Neural cell (in vitro differentiated cells): ENCODE data around the gene TIAM1. TPM values are rescaled to one million over a fixed set of nuclear protein-coding genes. Genes with fewer than 3 reads are reported as not detected.

Experiments used
- H2AFZ ChIP-seq: fragments of 200-600, 300-800 bp; sonication (generic), shearing (Covaris generic); 2 replicates; pipeline ENCODE4 v1.6.0; 2014; ENCODE audit warnings: low read depth, mild to moderate bottlenecking, antibody characterized with exemption, low read length, moderate library complexity
- H3F3A ChIP-seq: fragments of 200-600 bp; shearing (Covaris generic); 2 replicates; pipeline ENCODE4 v1.6.1; 2016; ENCODE audit warnings: mild to moderate bottlenecking, moderate library complexity, mixed read lengths, antibody characterized with exemption, low read length; ENCODE audit not compliant: insufficient read depth, poor library complexity, severe bottlenecking
- H3K27ac ChIP-seq: fragments of 200-600, 300-800 bp; sonication (generic), shearing (Covaris generic); 2 replicates; pipeline ENCODE4 v1.5.1; 2014; ENCODE audit warnings: mild to moderate bottlenecking, low read length, moderate library complexity
- H3K27me3 ChIP-seq: fragments of 300-800, 200-600 bp; sonication (generic), shearing (Covaris generic); 2 replicates; pipeline ENCODE4 v1.6.0; 2014; ENCODE audit warnings: mild to moderate bottlenecking, low read depth, low read length, moderate library complexity; ENCODE audit not compliant: insufficient read depth
- H3K36me3 ChIP-seq: fragments of 300-800, 200-600 bp; sonication (generic), shearing (Covaris generic); 2 replicates; pipeline ENCODE4 v1.5.1; 2014; ENCODE audit warnings: mild to moderate bottlenecking, antibody characterized with exemption, low read length, moderate library complexity; ENCODE audit not compliant: insufficient read depth
- H3K4me2 ChIP-seq: fragments of 300-800, 200-600 bp; sonication (generic), shearing (Covaris generic); 2 replicates; pipeline ENCODE4 v1.6.0; 2014; ENCODE audit warnings: mild to moderate bottlenecking, low read length
- H3K4me3 ChIP-seq: fragments of 300-800, 200-600 bp; sonication (generic), shearing (Covaris generic); 2 replicates; pipeline ENCODE4 v1.5.1; 2014; ENCODE audit warnings: mild to moderate bottlenecking, low read length, moderate library complexity
- H3K79me2 ChIP-seq: fragments of 200-600 bp; shearing (Covaris generic); replicated peaks from 2 replicates; pipeline ENCODE4 v1.6.0; 2014; ENCODE audit warnings: mild to moderate bottlenecking, low read length, moderate library complexity; ENCODE audit not compliant: insufficient read depth
- H3K9ac ChIP-seq: fragments of 300-800, 200-600 bp; sonication (generic), shearing (Covaris generic); 2 replicates; pipeline ENCODE4 v1.6.1; 2016; ENCODE audit warnings: mild to moderate bottlenecking, low read length, mixed read lengths
- H3K9me2 ChIP-seq: fragments of 200-600 bp; shearing (Covaris generic); 2 replicates; pipeline ENCODE4 v1.6.1; 2016; ENCODE audit warnings: mild to moderate bottlenecking, low read length, mixed read lengths; ENCODE audit not compliant: insufficient read depth
- H3K9me3 ChIP-seq: fragments of 200-600, 300-800 bp; sonication (generic), shearing (Covaris generic); 2 replicates; pipeline ENCODE4 v1.6.1; 2016; ENCODE audit warnings: mild to moderate bottlenecking, mixed run types, low read length, moderate library complexity, mixed read lengths
- H4K20me1 ChIP-seq: fragments of 200-600 bp; shearing (Covaris generic); 2 replicates; pipeline ENCODE4 v1.6.1; 2016; ENCODE audit warnings: mild to moderate bottlenecking, mixed run types; ENCODE audit not compliant: insufficient read depth
- CTCF ChIP-seq: fragments of 450-650 bp; IDR thresholded peaks from 2 replicates; pipeline ENCODE4 v1.5.1; 2014; ENCODE audit warnings: antibody characterized with exemption, mild to moderate bottlenecking, moderate library complexity; ENCODE audit not compliant: poor library complexity, severe bottlenecking
- EP300 ChIP-seq: fragments of 450-650 bp; conservative IDR thresholded peaks from 2 replicates; pipeline ENCODE4 v1.6.1; 2014; ENCODE audit warnings: antibody characterized with exemption, mild to moderate bottlenecking, moderate library complexity; ENCODE audit not compliant: poor library complexity, severe bottlenecking
- EZH2 ChIP-seq: fragments of 200-600, 300-800 bp; shearing (Covaris generic), sonication (generic); IDR thresholded peaks from 2 replicates; pipeline ENCODE4 v1.6.1; 2014; ENCODE audit warnings: antibody characterized with exemption, low read length, borderline replicate concordance, mild to moderate bottlenecking; ENCODE audit not compliant: insufficient read depth, poor library complexity, severe bottlenecking
- MXI1 ChIP-seq: fragments of 450-650 bp; conservative IDR thresholded peaks from 2 replicates; pipeline ENCODE4 v1.6.1; 2014; ENCODE audit warnings: antibody characterized with exemption, mild to moderate bottlenecking; ENCODE audit not compliant: poor library complexity, severe bottlenecking
- POLR2AphosphoS5 ChIP-seq: IDR thresholded peaks from 2 replicates; pipeline ENCODE4 v1.6.1; 2012
- RAD21 ChIP-seq: fragments of 450-650 bp; conservative IDR thresholded peaks from 2 replicates; pipeline ENCODE4 v1.6.1; 2014; ENCODE audit warnings: antibody characterized with exemption, mild to moderate bottlenecking, moderate library complexity
- REST ChIP-seq: IDR thresholded peaks from 2 replicates; pipeline ENCODE4 v1.6.1; 2012; ENCODE audit warnings: borderline replicate concordance
- SMC3 ChIP-seq: fragments of 450-650 bp; conservative IDR thresholded peaks from 2 replicates; pipeline ENCODE4 v1.6.1; 2014; ENCODE audit warnings: antibody characterized with exemption, mild to moderate bottlenecking, moderate library complexity; ENCODE audit not compliant: poor library complexity
- TAF1 ChIP-seq: IDR thresholded peaks from 2 replicates; pipeline ENCODE4 v1.6.1; 2012; ENCODE audit warnings: low read depth
- polyA plus RNA-seq: library from polyadenylated mRNA; depleted of rRNA; stranded (reverse); fragments of >200 nt; gene quantifications from 2 replicates; pipeline ENCODE4 v1.2.3, GENCODE V29; 2014

The TIAM1 gene
- polyA plus RNA-seq, 1 donor from 2014 or later = 13.2 TPM

- Histone ChIP-seq H3K9me3 (no peaks in the 10 kb centered on the region), H3K27ac (no peak overlapping the region), H3F3A (no peaks in the 10 kb centered on the region), H3K36me3 (no peaks in the 10 kb centered on the region), H3K9ac (no peak overlapping the region), H3K4me2 (no peak overlapping the region), H3K79me2 (no peaks in the 10 kb centered on the region), H2AFZ (no peak overlapping the region), H4K20me1 (no peaks in the 10 kb centered on the region), H3K4me3 (no peak overlapping the region), H3K27me3 (no peaks in the 10 kb centered on the region), H3K9me2 (no peaks in the 10 kb centered on the region)
- TF ChIP-seq RAD21 (no peak), POLR2AphosphoS5 (no peak), EZH2 (no peak), SMC3 (no peak), REST (no peak), TAF1 (no peak), MXI1 (no peak), EP300 (no peak), CTCF (no peak)
Measured at GRCh38 chr21:31383770-31384169, 39.7 kb upstream of the TIAM1 start.

- no peaks in the 10 kb centered on the region for H3K9me2 ChIP-seq
- no peak overlapping the region for H3K9ac ChIP-seq
- H3K4me3 ChIP-seq = no peak overlapping the region
- H3K27ac ChIP-seq = peak overlapping the region; percentile 33
- H3K9me3 ChIP-seq = no peaks in the 10 kb centered on the region
- no peaks in the 10 kb centered on the region for H3K27me3 ChIP-seq
- H3F3A ChIP-seq = no peaks in the 10 kb centered on the region
- no peaks in the 10 kb centered on the region for H3K79me2 ChIP-seq
- H3K36me3 ChIP-seq = no peaks in the 10 kb centered on the region
- H3K4me2 ChIP-seq = no peak overlapping the region
- H4K20me1 ChIP-seq = no peaks in the 10 kb centered on the region
- TF ChIP-seq POLR2AphosphoS5 (no peak), MXI1 (no peak), TAF1 (no peak), EZH2 (no peak), RAD21 (no peak), CTCF (no peak), SMC3 (no peak), REST (no peak)
- no peak overlapping the region for H2AFZ ChIP-seq
Measured at GRCh38 chr21:31382060-31382459, 38.0 kb upstream of the TIAM1 start.
